Esophagus squamous epithelium (tissue), 4 donors: ENCODE data around the gene WAPL.

ENCODE experiments used
- CTCF ChIP-seq, 6 experiments: fragments of 450-650 bp in 4 of 6; fragments of 200-600 bp in 2 of 6; sonication (generic) in 2 of 6; IDR thresholded peaks; one replicate each; pipeline ENCODE4 v1.5.1; 2016 to 2019; ENCODE audit warnings: antibody characterized with exemption in 6 of 6, mild to moderate bottlenecking in 4 of 6, moderate library complexity in 4 of 6
- POLR2A ChIP-seq, 4 donors: fragments of 450-650 bp; IDR thresholded peaks; one replicate each; pipeline ENCODE4 v1.6.1; 2017; ENCODE audit warnings: antibody characterized with exemption in 4 of 4, mild to moderate bottlenecking in 4 of 4, moderate library complexity in 3 of 4

- TF ChIP-seq CTCF (IDR thresholded peaks at IDR 0.05) (no peak), POLR2A (IDR thresholded peaks at IDR 0.05) (no peak)
These were observed 2.8 kb downstream of the WAPL start for GRCh38 chr10:86518781-86519180.
